IPS-18c (cell line): ENCODE results near the gene MAGED1.

Experiments used
- H3K4me3 ChIP-seq: 2 replicates; pipeline ENCODE4 v1.7.0; 2013; ENCODE audit warnings: low read depth, mild to moderate bottlenecking, low read length, moderate library complexity; ENCODE audit not compliant: insufficient read depth
- H3K9me3 ChIP-seq: one replicate; pipeline ENCODE4 v1.6.1; 2013; ENCODE audit warnings: mild to moderate bottlenecking, low read length, moderate library complexity; ENCODE audit not compliant: control insufficient read depth, insufficient read depth

The MAGED1 gene

GRCh38 chrX:51892921-51893745 lies at the start of gene MAGED1:
MAGED1 (plus strand) TSS chrX:51893623; CDS start chrX:51894305, 682 bp downstream.
- H3K4me3 ChIP-seq: peak within 1 kb of the TSS; percentile 67

GRCh38 chrX:51847463-51847862 lies 46.0 kb upstream of the MAGED1 start:
- peaks cover 5% of the 10 kb centered on the region for H3K9me3 ChIP-seq
- no peak overlapping the region for H3K4me3 ChIP-seq

More at GRCh38 chrX:51892921-51893745, at the start of gene MAGED1:
- peaks cover 4% of the 10 kb centered on the region for H3K9me3 ChIP-seq

GRCh38 chrX:51851507-51852085 lies 41.8 kb upstream of the MAGED1 start:
- Histone ChIP-seq H3K9me3 (no peaks in the 10 kb centered on the region), H3K4me3 (no peak overlapping the region)

- H3K9me3 ChIP-seq: no peaks in the 10 kb centered on the region
- H3K4me3 ChIP-seq: no peak overlapping the region
Measured at GRCh38 chrX:51852096-51852495, 41.3 kb upstream of the MAGED1 start.

- Histone ChIP-seq H3K9me3 (no peaks in the 10 kb centered on the region), H3K4me3 (no peak overlapping the region)
Measured at GRCh38 chrX:51852621-51853020, 40.8 kb upstream of the MAGED1 start.

- Histone ChIP-seq H3K9me3 (no peaks in the 10 kb centered on the region), H3K4me3 (no peak overlapping the region)
Measured at GRCh38 chrX:51853251-51853650, 40.2 kb upstream of the MAGED1 start.

- no peak overlapping the region for H3K4me3 ChIP-seq
- no peaks in the 10 kb centered on the region for H3K9me3 ChIP-seq
Measured at GRCh38 chrX:51855698-51856097, 37.7 kb upstream of the MAGED1 start.

- Histone ChIP-seq H3K4me3 (no peak overlapping the region), H3K9me3 (no peaks in the 10 kb centered on the region)
Measured at GRCh38 chrX:51857159-51857733, 36.2 kb upstream of the MAGED1 start.

GRCh38 chrX:51860679-51861078 lies 32.7 kb upstream of the MAGED1 start:
- Histone ChIP-seq H3K9me3 (no peaks in the 10 kb centered on the region), H3K4me3 (no peak overlapping the region)

GRCh38 chrX:51862920-51863319 lies 30.5 kb upstream of the MAGED1 start:
- H3K9me3 ChIP-seq: no peaks in the 10 kb centered on the region
- H3K4me3 ChIP-seq: no peak overlapping the region

- peaks cover 3% of the 10 kb centered on the region for H3K9me3 ChIP-seq
- H3K4me3 ChIP-seq: no peak overlapping the region
Measured at GRCh38 chrX:51866210-51866609, 27.2 kb upstream of the MAGED1 start.

GRCh38 chrX:51867626-51868025 lies 25.8 kb upstream of the MAGED1 start:
- H3K4me3 ChIP-seq: no peak overlapping the region
- peaks cover 3% of the 10 kb centered on the region for H3K9me3 ChIP-seq

- no peak overlapping the region for H3K4me3 ChIP-seq
- H3K9me3 ChIP-seq: peaks cover 5% of the 10 kb centered on the region
Measured at GRCh38 chrX:51870354-51870753, 23.1 kb upstream of the MAGED1 start.

GRCh38 chrX:51874123-51874522 lies 19.3 kb upstream of the MAGED1 start:
- H3K4me3 ChIP-seq: no peak overlapping the region
- peaks cover 5% of the 10 kb centered on the region for H3K9me3 ChIP-seq

- H3K9me3 ChIP-seq: peaks cover 2% of the 10 kb centered on the region
- no peak overlapping the region for H3K4me3 ChIP-seq
Measured at GRCh38 chrX:51876441-51876840, 17.0 kb upstream of the MAGED1 start.

GRCh38 chrX:51878056-51878455 lies 15.4 kb upstream of the MAGED1 start:
- peaks cover 2% of the 10 kb centered on the region for H3K9me3 ChIP-seq
- H3K4me3 ChIP-seq: no peak overlapping the region

GRCh38 chrX:51889851-51890250 lies 3.6 kb upstream of the MAGED1 start:
- Histone ChIP-seq H3K4me3 (peak overlapping the region; percentile 17; the same call in 1 of the 2 replicates), H3K9me3 (no peaks in the 10 kb centered on the region)

GRCh38 chrX:51891245-51891644 lies 2.2 kb upstream of the MAGED1 start:
- peaks cover 4% of the 10 kb centered on the region for H3K9me3 ChIP-seq
- no peak overlapping the region for H3K4me3 ChIP-seq
